PC-3 (cell line): Measurements from ENCODE around the gene TMEM219. TPM values are rescaled to one million over a fixed set of nuclear protein-coding genes. Genes with fewer than 3 reads are reported as not detected.

ENCODE experiments used
- ATAC-seq: fragments of 200-7000 bp; cut with Tn5 transposase; 2 replicates; pipeline ENCODE4 v1.9.1; 2020; ENCODE audit warnings: mild to moderate bottlenecking, moderate library complexity
- BruUV-seq: library from RNA; stranded (reverse); fragments of 400-500 nt; replicated peaks from 2 replicates; lab custom pipeline; 2021; lab: Mats Ljungman, UMichigan
- CTCF ChIA-PET: fragments of 300-600 bp; sonication (Branson Sonifier 250); formaldehyde crosslinking; loops from one replicate; lab custom pipeline; 2022; ENCODE audit warnings: antibody characterized with exemption; lab: Charles Lee
- POLR2A ChIA-PET: fragments of 300-600 bp; sonication (Branson Sonifier 250); formaldehyde crosslinking; loops from one replicate; lab custom pipeline; 2022; ENCODE audit warnings: antibody characterized with exemption; ENCODE audit not compliant: unreplicated experiment; lab: Charles Lee
- DNase-seq: peaks from one replicate; pipeline ENCODE4 v3.0.0-alpha.2; 2015
- H2AFZ ChIP-seq: fragments of 300-600 bp; sonication (generic); 2 replicates; pipeline ENCODE4 v1.6.0; 2016; ENCODE audit warnings: antibody characterized with exemption, low read length
- H3F3A ChIP-seq: fragments of 300-600 bp; sonication (generic); one replicate; pipeline ENCODE4 v1.6.0; 2017; ENCODE audit warnings: antibody characterized with exemption, low read length, control low read depth, mild to moderate bottlenecking; ENCODE audit not compliant: unreplicated experiment
- H3K27ac ChIP-seq: fragments of 300-600 bp; sonication (generic); 2 replicates; pipeline ENCODE4 v1.5.1; 2016; ENCODE audit warnings: mild to moderate bottlenecking, low read length
- H3K27me3 ChIP-seq: fragments of 300-600 bp; sonication (generic); 2 replicates; pipeline ENCODE4 v1.6.1; 2016; ENCODE audit warnings: low read length, mixed read lengths
- H3K36me3 ChIP-seq: fragments of 300-600 bp; sonication (generic); 2 replicates; pipeline ENCODE4 v1.6.1; 2016; ENCODE audit warnings: low read depth, mixed run types, low read length, mixed read lengths
- H3K4me1 ChIP-seq: fragments of 300-600 bp; sonication (generic); 2 replicates; pipeline ENCODE4 v1.5.1; 2016; ENCODE audit warnings: low read length; ENCODE audit not compliant: insufficient read depth
- H3K4me2 ChIP-seq: fragments of 300-600 bp; sonication (generic); 2 replicates; pipeline ENCODE4 v1.6.0; 2016; ENCODE audit warnings: low read length
- H3K4me3 ChIP-seq: fragments of 300-600 bp; sonication (generic); 2 replicates; pipeline ENCODE4 v1.5.1; 2016; ENCODE audit warnings: mild to moderate bottlenecking, low read length, mixed read lengths
- H3K79me2 ChIP-seq: fragments of 300-600 bp; sonication (generic); 2 replicates; pipeline ENCODE4 v1.6.1; 2017; ENCODE audit warnings: low read length, mixed read lengths
- H3K9ac ChIP-seq: fragments of 300-600 bp; sonication (generic); 2 replicates; pipeline ENCODE4 v1.6.0; 2016; ENCODE audit warnings: mild to moderate bottlenecking, low read length
- H3K9me2 ChIP-seq: fragments of 300-600 bp; sonication (generic); replicated peaks from 2 replicates; pipeline ENCODE4 v1.6.1; 2016; ENCODE audit warnings: mixed run types, low read length, mixed read lengths
- H3K9me3 ChIP-seq: fragments of 300-600 bp; sonication (generic); 2 replicates; pipeline ENCODE4 v1.6.1; 2016; ENCODE audit warnings: low read length, mixed read lengths
- H4K20me1 ChIP-seq: fragments of 300-600 bp; sonication (generic); 2 replicates; pipeline ENCODE4 v1.6.1; 2016; ENCODE audit warnings: low read length, mixed read lengths
- EZH2 ChIP-seq: fragments of 300-600 bp; sonication (generic); IDR thresholded peaks from one replicate; pipeline ENCODE4 v1.6.1; 2017; ENCODE audit warnings: antibody characterized with exemption, mild to moderate bottlenecking, low read length; ENCODE audit not compliant: unreplicated experiment
- EZH2phosphoT487 ChIP-seq: fragments of 300-600 bp; sonication (generic); IDR thresholded peaks from 2 replicates; pipeline ENCODE4 v1.6.1; 2018; ENCODE audit warnings: mild to moderate bottlenecking, antibody characterized with exemption, low read length, borderline replicate concordance
- intact Hi-C: fragments of 100-400 bp; cut with micrococcal nuclease; formaldehyde crosslinking; loops from 2 replicates; pipeline ENCODE4 v1.9.0; 2023
- total RNA-seq: library from RNA; depleted of rRNA; stranded (reverse); fragments of >200 nt; gene quantifications from 2 replicates; pipeline ENCODE4 v1.2.3, GENCODE V29; 2014
- TF ChIP-seq, protein P1 (sequence below): fragments of 300-600 bp; sonication (generic); conservative IDR thresholded peaks from 2 replicates; pipeline ENCODE4 v1.5.1; 2017; ENCODE audit warnings: antibody characterized with exemption, low read depth, mild to moderate bottlenecking, low read length

The TMEM219 gene
- total RNA-seq, 1 experiment from 2014 or later = 60.9 TPM

DNA sequence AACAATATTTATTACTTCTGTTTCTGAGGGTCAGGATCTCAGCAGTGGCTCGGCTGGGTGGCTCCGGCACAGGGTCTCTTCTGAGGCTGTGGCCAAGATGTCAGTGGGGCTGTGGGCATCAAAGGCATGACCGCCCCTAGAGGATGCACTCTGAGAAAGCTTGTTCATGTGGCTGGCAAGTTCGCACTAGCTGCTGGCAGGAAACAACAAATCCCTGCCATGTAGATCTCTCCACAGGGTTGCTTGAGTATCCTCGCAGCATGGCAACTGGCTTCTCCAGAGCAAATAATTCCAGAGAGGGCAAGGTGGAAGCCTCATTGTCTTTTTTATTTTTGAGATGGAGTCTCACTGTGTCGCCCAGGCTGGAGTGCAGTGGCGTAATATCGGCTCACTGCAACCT, 48.4 kb upstream of the TMEM219 start:
- no peaks in the 10 kb centered on the region for H3F3A ChIP-seq
- BruUV-seq = no TSS peak
- ChIA-PET POLR2A (interaction anchor here (0.6 kb wide), 1 partner anchor 12 kb away, joined by 3 read pairs; no protein-coding TSS in a partner anchor), CTCF (no interaction called here)
- no peaks in the 10 kb centered on the region for H3K9me2 ChIP-seq
- TF ChIP-seq, protein P1, sequence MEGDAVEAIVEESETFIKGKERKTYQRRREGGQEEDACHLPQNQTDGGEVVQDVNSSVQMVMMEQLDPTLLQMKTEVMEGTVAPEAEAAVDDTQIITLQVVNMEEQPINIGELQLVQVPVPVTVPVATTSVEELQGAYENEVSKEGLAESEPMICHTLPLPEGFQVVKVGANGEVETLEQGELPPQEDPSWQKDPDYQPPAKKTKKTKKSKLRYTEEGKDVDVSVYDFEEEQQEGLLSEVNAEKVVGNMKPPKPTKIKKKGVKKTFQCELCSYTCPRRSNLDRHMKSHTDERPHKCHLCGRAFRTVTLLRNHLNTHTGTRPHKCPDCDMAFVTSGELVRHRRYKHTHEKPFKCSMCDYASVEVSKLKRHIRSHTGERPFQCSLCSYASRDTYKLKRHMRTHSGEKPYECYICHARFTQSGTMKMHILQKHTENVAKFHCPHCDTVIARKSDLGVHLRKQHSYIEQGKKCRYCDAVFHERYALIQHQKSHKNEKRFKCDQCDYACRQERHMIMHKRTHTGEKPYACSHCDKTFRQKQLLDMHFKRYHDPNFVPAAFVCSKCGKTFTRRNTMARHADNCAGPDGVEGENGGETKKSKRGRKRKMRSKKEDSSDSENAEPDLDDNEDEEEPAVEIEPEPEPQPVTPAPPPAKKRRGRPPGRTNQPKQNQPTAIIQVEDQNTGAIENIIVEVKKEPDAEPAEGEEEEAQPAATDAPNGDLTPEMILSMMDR = no peak
- TF ChIP-seq EZH2phosphoT487 (no peak), EZH2 (no peak)
- H3K79me2 ChIP-seq = no peaks in the 10 kb centered on the region
- H3K4me2 ChIP-seq = no peak overlapping the region
- H4K20me1 ChIP-seq = no peaks in the 10 kb centered on the region
- ATAC-seq (no peak), DNase-seq (no peak)
- no peaks in the 10 kb centered on the region for H3K9me3 ChIP-seq
- H3K27me3 ChIP-seq = no peaks in the 10 kb centered on the region
- no peak overlapping the region for H3K4me3 ChIP-seq
- H3K4me1 ChIP-seq = 0 out of 2 replicates have a peak, but pooled peaks cover 5% of the 10 kb centered on the region
- intact Hi-C loops = no loop called here
- no peak overlapping the region for H3K27ac ChIP-seq
- H3K9ac ChIP-seq = no peak overlapping the region
- H3K36me3 ChIP-seq = no peaks in the 10 kb centered on the region
- H2AFZ ChIP-seq = no peak overlapping the region

DNA sequence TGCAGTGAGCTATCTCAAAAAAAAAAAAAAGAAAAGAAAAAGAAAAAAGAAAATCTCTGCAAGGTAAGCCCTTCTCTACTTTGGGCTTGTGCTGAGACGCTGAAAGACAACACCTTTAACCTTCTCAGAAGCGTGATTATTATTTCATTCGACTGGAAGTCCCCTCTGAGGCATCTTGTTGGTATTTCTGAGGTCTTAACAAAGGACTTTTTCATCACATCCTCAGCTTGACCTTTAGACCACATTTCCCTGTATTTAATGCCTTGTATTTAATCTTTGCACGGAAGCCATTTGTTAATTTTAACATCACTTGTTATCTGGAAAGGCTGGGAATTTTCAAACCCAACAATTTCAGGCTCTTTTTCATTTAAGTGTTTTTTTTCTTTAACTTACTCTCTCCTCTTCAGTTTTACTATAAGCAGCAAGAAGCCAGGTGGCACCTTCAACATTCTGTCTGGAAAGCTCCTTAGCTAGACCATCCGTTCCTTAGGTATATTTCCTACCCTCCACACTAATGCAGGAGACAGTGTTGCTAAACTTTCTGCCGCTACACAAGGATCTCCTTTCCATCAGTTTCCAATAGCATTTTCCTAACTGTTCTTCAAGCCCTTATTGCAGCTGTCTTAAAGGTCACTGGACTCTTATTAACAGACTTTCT, 46.2 kb upstream of the TMEM219 start:
- H3K9ac ChIP-seq = no peak overlapping the region
- ATAC-seq (no peak), DNase-seq (peak; percentile 40)
- H2AFZ ChIP-seq = no peak overlapping the region
- intact Hi-C loops = no loop called here
- no peak overlapping the region for H3K4me3 ChIP-seq
- 0 out of 2 replicates have a peak, but pooled peaks cover under 1% of the 10 kb centered on the region for H3K79me2 ChIP-seq
- no peaks in the 10 kb centered on the region for H3K27me3 ChIP-seq
- no peaks in the 10 kb centered on the region for H4K20me1 ChIP-seq
- no TSS peak for BruUV-seq
- peaks cover 5% of the 10 kb centered on the region; the same call in 1 of the 2 replicates for H3K36me3 ChIP-seq
- ChIA-PET CTCF (no interaction called here), POLR2A (no interaction called here)
- H3F3A ChIP-seq = no peaks in the 10 kb centered on the region
- TF ChIP-seq EZH2phosphoT487 (no peak), EZH2 (no peak)
- TF ChIP-seq, protein P1 = no peak
- no peaks in the 10 kb centered on the region for H3K9me3 ChIP-seq
- peak overlapping the region; percentile 61 for H3K27ac ChIP-seq
- H3K4me1 ChIP-seq = 0 out of 2 replicates have a peak, but pooled peaks cover 5% of the 10 kb centered on the region
- 0 out of 2 replicates have a peak overlapping the region, but pooled peaks have one; percentile 3 for H3K4me2 ChIP-seq
- no peaks in the 10 kb centered on the region for H3K9me2 ChIP-seq

DNA sequence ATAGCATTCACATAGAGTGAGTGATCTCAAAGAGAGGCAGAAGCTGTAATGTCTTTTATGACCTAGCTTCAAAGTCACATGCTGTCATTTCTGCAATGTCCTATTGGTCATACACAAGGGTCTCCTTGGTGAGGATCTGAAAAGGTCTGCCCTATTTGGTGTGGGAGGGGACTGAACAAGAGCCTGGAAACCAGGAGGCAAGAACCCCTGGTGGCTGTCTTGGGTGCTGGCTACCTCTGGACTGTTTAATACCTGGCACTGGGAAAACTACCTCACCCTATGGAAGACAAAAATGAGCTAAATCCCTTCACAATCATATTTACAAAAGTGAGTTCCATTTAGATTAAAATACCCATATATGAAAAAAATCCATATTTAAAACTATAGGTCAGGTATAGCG, 44.9 kb upstream of the TMEM219 start:
- intact Hi-C loops = no loop called here
- H3K9me2 ChIP-seq = no peaks in the 10 kb centered on the region
- H4K20me1 ChIP-seq = no peaks in the 10 kb centered on the region
- no peak overlapping the region for H3K4me3 ChIP-seq
- H3K27me3 ChIP-seq = no peaks in the 10 kb centered on the region
- no peak; the same call in 1 of the 2 replicates for ATAC-seq
- no TSS peak for BruUV-seq
- POLR2A ChIA-PET = interaction anchor here (0.6 kb wide), 1 partner anchor 111 kb away, joined by 7 read pairs; the partner anchor contains the start of gene MAZ
- peaks cover 8% of the 10 kb centered on the region; the same call in 1 of the 2 replicates for H3K36me3 ChIP-seq
- H3K4me1 ChIP-seq = 0 out of 2 replicates have a peak, but pooled peaks cover 5% of the 10 kb centered on the region
- CTCF ChIA-PET = no interaction called here
- DNase-seq = no peak
- TF ChIP-seq EZH2 = no peak
- TF ChIP-seq, protein P1 = no peak
- no peak overlapping the region for H3K9ac ChIP-seq
- H2AFZ ChIP-seq = no peak overlapping the region
- H3K9me3 ChIP-seq = no peaks in the 10 kb centered on the region
- no peak overlapping the region for H3K4me2 ChIP-seq
- no peak overlapping the region for H3K27ac ChIP-seq
- no peaks in the 10 kb centered on the region for H3F3A ChIP-seq
- 0 out of 2 replicates have a peak, but pooled peaks cover 5% of the 10 kb centered on the region for H3K79me2 ChIP-seq
